GM18867 (cell line): ENCODE data around the gene MAST4.

ENCODE experiments used
- ATAC-seq: cut with Tn5 transposase; IDR thresholded peaks from one replicate; pipeline ENCODE4 v1.9.1; 2021; ENCODE audit warnings: mild to moderate bottlenecking, moderate library complexity; ENCODE audit not compliant: unreplicated experiment

MAST4 gene

GRCh38 chr5:67031692-67032091 is 435.5 kb downstream of the MAST4 start:
- ATAC-seq = no peak

DNA sequence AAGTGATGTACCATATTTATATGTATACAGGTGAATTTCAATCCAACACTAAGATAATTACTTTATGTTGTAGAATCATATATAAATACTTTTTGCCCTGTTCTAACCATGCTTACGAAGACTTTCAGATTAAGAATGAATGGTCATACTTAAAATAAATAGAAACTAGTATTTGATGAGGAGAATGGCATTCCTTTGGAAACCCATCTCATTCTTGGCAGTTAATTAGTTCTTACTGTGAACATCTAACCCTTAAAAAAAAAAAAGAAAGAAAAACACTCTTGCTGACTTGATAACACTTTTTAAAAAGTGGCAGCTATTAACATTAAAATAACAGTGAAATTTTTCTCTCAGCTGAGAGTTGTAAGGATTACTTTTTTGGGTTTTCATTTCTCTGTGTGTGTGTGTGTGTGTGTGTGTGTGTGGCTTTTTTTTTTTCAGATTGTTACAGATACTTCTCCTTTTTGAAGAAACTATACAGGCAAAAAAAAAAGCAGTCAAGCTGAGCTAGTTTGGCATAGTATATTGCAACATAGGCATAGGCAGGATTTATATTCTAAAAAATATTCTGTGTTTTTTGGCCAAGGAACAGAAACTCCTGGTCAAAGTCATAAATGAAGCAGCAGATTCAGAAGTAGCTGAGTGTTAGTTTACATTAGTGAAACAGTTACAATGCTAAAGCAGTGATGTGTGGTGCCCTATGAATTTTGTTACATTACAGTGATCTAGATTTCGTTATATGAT is 436.9 kb downstream of the MAST4 start:
- ATAC-seq = no peak

DNA sequence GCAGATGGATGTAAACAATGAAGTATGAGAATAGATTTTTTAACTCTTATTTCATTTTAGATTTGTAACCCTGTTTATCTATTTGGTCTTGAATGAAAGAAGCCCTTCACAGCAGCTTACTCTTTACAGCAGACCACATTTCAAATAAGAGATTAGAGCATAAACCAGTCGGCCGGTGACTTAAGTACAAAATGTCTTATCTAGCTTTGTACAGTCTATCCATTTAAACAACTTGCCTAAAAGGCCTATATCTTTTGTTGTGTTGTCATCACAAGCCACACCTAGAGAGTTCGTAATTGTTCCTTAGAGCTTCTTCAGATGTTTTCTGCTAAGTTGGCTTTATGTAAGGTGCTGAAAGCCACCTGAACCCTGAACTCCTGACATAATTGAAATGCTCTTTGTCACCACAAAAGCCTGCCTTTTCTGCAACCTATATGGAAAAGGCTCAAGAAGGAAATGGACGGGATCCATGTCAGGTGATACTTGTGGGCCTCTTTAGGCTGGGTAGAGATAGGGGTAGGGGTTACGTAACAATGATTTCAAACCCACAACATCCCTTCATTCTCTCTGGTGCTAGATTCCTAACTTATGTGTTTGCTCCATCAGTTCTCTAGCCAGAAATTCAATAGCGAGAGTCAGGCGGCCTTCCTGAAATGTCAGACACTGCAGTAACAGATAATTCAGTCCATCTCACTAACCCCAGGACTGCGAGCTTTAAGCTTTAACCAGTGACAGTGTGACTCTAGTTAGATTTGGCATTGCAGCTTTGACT is 437.9 kb downstream of the MAST4 start:
- ATAC-seq = no peak

GRCh38 chr5:67035098-67035740 is 439.0 kb downstream of the MAST4 start:
- no peak for ATAC-seq

- ATAC-seq = no peak
Observed at GRCh38 chr5:67037171-67037570, 441.0 kb downstream of the MAST4 start.

DNA sequence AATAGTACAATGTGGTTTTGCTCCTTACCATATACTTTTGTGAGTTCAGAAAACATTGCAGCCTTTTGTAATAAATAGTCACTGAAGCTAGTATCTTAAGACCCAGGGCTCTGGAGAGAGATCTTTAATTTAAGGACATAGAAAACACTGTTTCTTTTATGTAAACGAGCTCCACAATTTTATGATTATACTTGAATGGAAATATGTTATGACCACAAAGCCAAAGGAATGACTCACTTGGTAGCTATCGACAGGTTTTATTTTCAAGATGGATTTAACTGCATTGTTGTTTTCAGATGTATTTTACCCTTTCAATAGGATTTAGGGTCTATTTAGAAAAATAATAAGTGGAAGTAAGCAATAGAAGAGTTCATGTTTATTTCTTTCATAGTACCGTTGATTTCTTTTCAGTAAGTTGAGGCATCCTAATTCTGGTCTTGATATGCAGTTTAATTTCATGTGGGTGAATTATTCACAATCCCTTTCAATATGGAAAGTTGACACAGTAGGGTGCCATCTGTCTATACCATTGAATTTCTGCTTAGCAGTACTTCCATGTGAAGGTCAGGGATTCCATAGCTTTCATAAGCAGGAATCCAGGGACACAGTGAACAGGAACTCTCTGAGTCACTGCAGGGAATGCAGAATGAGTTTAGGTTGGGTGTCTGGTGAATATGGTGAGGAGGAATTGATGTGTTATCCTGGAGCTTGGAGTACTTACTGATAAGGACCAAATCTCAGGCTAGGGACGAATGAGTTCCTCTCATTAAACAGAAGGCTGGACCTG is 442.8 kb downstream of the MAST4 start:
- no peak for ATAC-seq

GRCh38 chr5:67042176-67043003 is 446.2 kb downstream of the MAST4 start:
- no peak for ATAC-seq

- no peak for ATAC-seq
Observed at GRCh38 chr5:67043796-67044511, 447.8 kb downstream of the MAST4 start.

- no peak for ATAC-seq
Observed at GRCh38 chr5:67045816-67046740, 449.9 kb downstream of the MAST4 start.

GRCh38 chr5:67047160-67047559 is 451.0 kb downstream of the MAST4 start:
- no peak for ATAC-seq

GRCh38 chr5:67047616-67048015 is 451.4 kb downstream of the MAST4 start:
- ATAC-seq = no peak

GRCh38 chr5:67050125-67050524 is 453.9 kb downstream of the MAST4 start:
- no peak for ATAC-seq

DNA sequence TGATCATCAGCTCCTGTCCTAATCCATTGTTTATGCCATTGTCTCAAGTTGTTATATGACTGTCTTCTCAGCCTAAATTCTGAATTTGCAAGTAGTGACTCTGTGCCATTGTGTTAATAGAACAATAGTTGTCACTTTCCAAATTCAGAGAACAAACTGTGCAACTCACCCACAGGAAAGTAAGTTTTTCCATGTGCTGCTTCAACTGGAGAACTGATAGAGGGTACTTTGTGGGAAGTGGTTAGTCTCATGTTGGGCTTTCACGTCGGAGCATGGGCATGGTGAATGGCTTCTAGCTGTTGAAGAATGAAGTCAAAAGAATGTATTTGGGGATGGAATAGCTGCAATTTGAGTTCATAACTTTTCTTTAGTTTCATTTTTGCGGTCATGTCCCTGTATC is 454.4 kb downstream of the MAST4 start:
- ATAC-seq = no peak

- ATAC-seq = no peak
Observed at GRCh38 chr5:67051164-67051563, 455.0 kb downstream of the MAST4 start.

DNA sequence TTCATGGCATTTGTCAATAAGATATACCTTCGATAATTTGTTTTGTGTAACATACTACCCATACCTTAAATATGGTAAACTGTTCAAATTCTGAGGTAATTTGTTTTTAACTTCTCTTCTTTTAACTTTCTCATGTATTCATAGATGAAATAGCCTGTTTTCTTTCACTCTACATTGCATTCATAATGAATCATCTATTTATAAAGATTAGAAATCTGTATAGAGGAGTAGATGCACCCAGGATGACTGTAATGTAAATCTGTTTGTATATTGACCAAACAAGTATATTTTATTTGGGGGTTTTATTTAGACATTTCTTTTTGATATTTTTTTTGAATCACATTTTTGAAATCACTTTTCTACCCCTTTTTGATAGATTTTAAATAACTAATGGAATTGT is 455.8 kb downstream of the MAST4 start:
- no peak for ATAC-seq

DNA sequence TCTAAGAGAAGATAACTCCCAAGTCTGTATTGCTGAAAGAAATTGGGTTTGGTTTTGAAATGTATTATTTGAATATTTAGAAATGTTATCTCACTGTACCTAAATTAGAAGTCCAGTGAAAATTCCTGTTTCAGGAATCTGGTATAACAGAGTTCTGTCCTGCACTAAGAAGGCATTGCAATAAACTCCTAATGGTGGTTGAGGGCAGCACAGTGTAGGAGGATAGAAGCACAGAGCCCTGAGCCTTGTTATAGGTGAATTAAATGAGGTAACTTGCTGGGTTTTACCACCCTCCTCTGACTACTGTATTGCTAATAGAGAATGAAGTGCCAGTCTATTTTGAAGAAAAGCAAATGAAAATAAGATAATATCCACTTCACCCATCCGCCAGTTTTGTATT is 457.0 kb downstream of the MAST4 start:
- ATAC-seq = no peak

- ATAC-seq = no peak
Observed at GRCh38 chr5:67058998-67059743, 463.0 kb downstream of the MAST4 start.
